Activated T-helper 17 cell treated with anti-CD3 and anti-CD28 coated beads, Interleukin-2, amount 50 U/mL, for 72 hours (primary cell): ENCODE data around the gene CRYGD. TPM values are rescaled to one million over a fixed set of nuclear protein-coding genes. Genes with fewer than 3 reads are reported as not detected.
"Not testable (repeated sequence)": the region's sequence is repeated elsewhere in the genome, so short reads cannot be mapped to it uniquely, and the experiment has no call there.

Source experiments
- ATAC-seq: fragments of 150-1000 bp; cut with Tn5 transposase; replicated peaks from 2 replicates; pipeline ENCODE4 v1.10.0; 2021; ENCODE audit warnings: mild to moderate bottlenecking, moderate library complexity
- H3K27ac Mint-ChIP-seq: one replicate; pipeline ENCODE4 v1.8.0; 2022; ENCODE audit warnings: mixed read lengths
- H3K27me3 Mint-ChIP-seq: one replicate; pipeline ENCODE4 v1.8.0; 2022; ENCODE audit warnings: mixed read lengths
- H3K36me3 Mint-ChIP-seq: one replicate; pipeline ENCODE4 v1.8.0; 2022; ENCODE audit warnings: low read depth, mild to moderate bottlenecking, mixed read lengths
- H3K4me1 Mint-ChIP-seq: one replicate; pipeline ENCODE4 v1.8.0; 2022; ENCODE audit warnings: mixed read lengths
- H3K4me3 Mint-ChIP-seq: one replicate; pipeline ENCODE4 v1.8.0; 2022; ENCODE audit warnings: mild to moderate bottlenecking, mixed read lengths
- H3K9me3 Mint-ChIP-seq: one replicate; pipeline ENCODE4 v1.8.0; 2022; ENCODE audit warnings: mixed read lengths
- total RNA-seq, 2 donors: library from RNA; stranded (reverse); gene quantifications; one replicate each; pipeline ENCODE4 v1.2.3, GENCODE V29; 2022

The CRYGD gene
- total RNA-seq, 2 donors from 2014 or later: not detected

- Mint-ChIP-seq H3K4me1 (no peaks in the 10 kb centered on the region), H3K27ac (no peak overlapping the region), H3K36me3 (no peaks in the 10 kb centered on the region), H3K9me3 (peaks cover 3% of the 10 kb centered on the region), H3K4me3 (no peak overlapping the region), H3K27me3 (no peaks in the 10 kb centered on the region)
- no peak for ATAC-seq
Observed at GRCh38 chr2:208139447-208139846, 15.1 kb upstream of the CRYGD start.

DNA sequence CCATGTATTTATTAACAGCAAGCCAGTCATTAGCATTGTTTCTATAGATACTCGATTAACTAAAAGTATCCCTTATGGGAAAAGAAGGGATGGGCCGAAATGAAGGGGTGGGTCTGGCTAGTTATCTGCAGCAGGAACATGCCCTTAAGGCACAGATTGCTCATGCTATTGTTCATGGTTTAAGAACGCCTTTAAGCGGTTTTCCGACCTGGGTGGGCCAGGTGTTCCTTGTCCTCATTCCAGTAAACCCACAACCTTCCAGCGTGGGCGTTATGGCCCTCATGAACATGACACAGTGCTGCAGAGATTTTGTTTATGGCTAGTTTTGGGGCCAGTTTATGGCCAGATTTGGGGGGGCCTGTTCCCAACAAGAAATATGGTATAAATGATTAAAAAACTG, 14.0 kb upstream of the CRYGD start:
- not testable (repeated sequence) for H3K36me3 Mint-ChIP-seq

GRCh38 chr2:208136716-208137094, 12.4 kb upstream of the CRYGD start:
- peaks cover 5% of the 10 kb centered on the region for H3K27me3 Mint-ChIP-seq
- H3K27ac Mint-ChIP-seq: no peak overlapping the region
- ATAC-seq: no peak
- H3K4me3 Mint-ChIP-seq: no peak overlapping the region
- H3K4me1 Mint-ChIP-seq: no peaks in the 10 kb centered on the region
- no peaks in the 10 kb centered on the region for H3K36me3 Mint-ChIP-seq
- peaks cover 3% of the 10 kb centered on the region for H3K9me3 Mint-ChIP-seq

More for the DNA sequence above, 14.0 kb upstream of the CRYGD start:
- H3K9me3 Mint-ChIP-seq, H3K4me1 Mint-ChIP-seq, H3K4me3 Mint-ChIP-seq, H3K27ac Mint-ChIP-seq, ATAC-seq, H3K27me3 Mint-ChIP-seq: not testable (repeated sequence)

DNA sequence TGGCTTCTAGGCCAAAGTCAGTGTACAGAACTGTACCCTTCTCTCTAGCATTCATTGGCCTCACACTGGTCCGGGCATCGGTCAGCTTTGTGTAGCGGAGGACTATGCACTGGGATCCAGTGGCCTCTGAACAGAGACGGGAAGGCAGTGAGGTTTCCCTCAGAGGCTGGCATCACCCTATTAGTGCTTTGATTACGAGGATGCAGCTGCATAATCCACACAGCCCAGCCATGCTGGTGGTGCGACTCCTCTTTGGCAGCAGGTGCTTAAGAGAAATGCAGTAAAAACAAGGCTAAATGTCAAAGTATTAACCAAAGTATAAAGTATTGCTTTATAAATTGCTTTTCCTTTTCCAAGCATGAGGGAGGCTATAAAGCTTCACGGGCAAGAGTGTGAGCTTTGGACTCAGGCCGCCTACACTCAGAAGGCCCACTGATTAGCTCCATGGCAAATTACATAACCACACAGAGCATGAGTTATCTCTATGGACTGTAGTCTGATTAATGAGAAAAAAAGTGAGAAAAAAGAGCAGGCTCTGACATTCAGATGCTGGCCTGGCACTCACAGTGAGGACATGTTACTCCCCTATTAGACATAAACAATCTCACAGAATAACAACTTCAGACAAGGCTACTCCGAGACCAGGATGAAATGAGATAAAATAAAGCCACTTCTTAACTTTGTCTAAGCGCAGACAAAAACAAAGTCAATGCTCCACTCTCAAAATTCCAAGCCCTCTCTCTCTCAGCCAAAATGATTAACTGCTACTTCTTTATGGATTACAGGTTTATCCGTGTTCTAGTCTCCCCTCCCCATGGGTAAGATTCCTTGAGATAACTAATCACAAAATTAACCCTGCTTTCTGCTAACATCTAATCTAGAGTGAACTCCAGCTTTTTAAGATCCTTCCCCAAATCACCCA, 11.7 kb upstream of the CRYGD start:
- no peak for ATAC-seq
- Mint-ChIP-seq H3K36me3 (no peaks in the 10 kb centered on the region), H3K27me3 (peaks cover 5% of the 10 kb centered on the region), H3K9me3 (peaks cover 3% of the 10 kb centered on the region), H3K4me3 (no peak overlapping the region), H3K27ac (no peak overlapping the region), H3K4me1 (no peaks in the 10 kb centered on the region)

- H3K27me3 Mint-ChIP-seq: peaks cover 5% of the 10 kb centered on the region
- H3K4me1 Mint-ChIP-seq: no peaks in the 10 kb centered on the region
- no peaks in the 10 kb centered on the region for H3K36me3 Mint-ChIP-seq
- H3K4me3 Mint-ChIP-seq: no peak overlapping the region
- peaks cover 3% of the 10 kb centered on the region for H3K9me3 Mint-ChIP-seq
- H3K27ac Mint-ChIP-seq: no peak overlapping the region
- peak; percentile 26 for ATAC-seq
Observed at GRCh38 chr2:208134928-208135586, 10.7 kb upstream of the CRYGD start.

DNA sequence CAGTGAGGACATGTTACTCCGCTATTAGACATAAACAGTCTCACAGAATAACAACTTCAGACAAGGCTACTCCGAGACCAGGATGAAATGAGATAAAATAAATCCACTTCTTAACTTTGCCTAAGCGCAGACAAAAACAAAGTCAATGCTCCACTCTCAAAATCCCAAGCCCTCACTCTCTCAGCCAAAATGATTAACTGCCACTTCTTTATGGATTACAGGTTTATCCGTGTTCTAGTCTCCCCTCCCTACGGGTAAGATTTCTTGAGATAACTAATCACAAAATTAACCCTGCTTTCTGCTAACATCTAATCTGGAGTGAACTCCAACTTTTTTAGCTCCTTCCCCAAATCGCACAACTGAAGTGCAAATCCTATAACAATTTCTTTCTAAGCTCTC, 6.4 kb upstream of the CRYGD start:
- Mint-ChIP-seq H3K4me3 (no peak overlapping the region), H3K27ac (no peak overlapping the region), H3K27me3 (peaks cover 9% of the 10 kb centered on the region), H3K4me1 (no peaks in the 10 kb centered on the region), H3K9me3 (no peaks in the 10 kb centered on the region), H3K36me3 (no peaks in the 10 kb centered on the region)
- no peak for ATAC-seq

GRCh38 chr2:208129744-208130711, 5.7 kb upstream of the CRYGD start, which contains the start of gene CRYGC:
Gene CRYGC, minus strand, starts transcription at chr2:208129828. Its CDS starts 36 bp downstream, at chr2:208129792.
- Mint-ChIP-seq H3K27ac (no peak within 1 kb of the TSS), H3K27me3 (peaks cover 16% of the 10 kb centered on the region)

DNA sequence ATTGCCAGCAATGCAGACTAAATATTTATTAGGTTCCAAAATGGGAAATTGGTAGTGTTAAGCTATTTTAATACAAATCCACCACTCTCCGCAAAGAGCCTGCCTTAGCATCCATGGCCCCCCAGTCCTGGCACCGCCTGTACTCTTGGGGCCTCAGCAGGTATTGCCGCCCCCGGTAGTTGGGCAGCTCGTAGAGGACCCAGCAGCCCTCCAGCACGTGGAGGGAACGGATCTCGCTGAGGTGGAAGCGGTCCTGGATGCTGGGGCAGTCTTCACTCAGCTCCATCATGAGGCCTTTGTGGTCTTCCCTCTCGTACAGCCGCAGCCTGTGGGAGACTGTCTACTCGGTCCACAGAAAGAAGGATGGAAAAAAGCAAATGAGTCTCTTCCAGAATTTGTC, 3.8 kb upstream of the CRYGD start:
- H3K4me1 Mint-ChIP-seq: no peaks in the 10 kb centered on the region
- H3K4me3 Mint-ChIP-seq: no peak overlapping the region
- no peak for ATAC-seq
- H3K9me3 Mint-ChIP-seq: no peaks in the 10 kb centered on the region
- H3K27ac Mint-ChIP-seq: no peak overlapping the region
- H3K27me3 Mint-ChIP-seq: peaks cover 29% of the 10 kb centered on the region
- H3K36me3 Mint-ChIP-seq: no peaks in the 10 kb centered on the region

More at GRCh38 chr2:208129744-208130711, 5.7 kb upstream of the CRYGD start, which contains the start of gene CRYGC:
- H3K4me3 Mint-ChIP-seq: no peak within 1 kb of the TSS
- no peaks in the 10 kb centered on the region for H3K36me3 Mint-ChIP-seq
- no peaks in the 10 kb centered on the region for H3K4me1 Mint-ChIP-seq
- no peaks in the 10 kb centered on the region for H3K9me3 Mint-ChIP-seq
- ATAC-seq: no peak

DNA sequence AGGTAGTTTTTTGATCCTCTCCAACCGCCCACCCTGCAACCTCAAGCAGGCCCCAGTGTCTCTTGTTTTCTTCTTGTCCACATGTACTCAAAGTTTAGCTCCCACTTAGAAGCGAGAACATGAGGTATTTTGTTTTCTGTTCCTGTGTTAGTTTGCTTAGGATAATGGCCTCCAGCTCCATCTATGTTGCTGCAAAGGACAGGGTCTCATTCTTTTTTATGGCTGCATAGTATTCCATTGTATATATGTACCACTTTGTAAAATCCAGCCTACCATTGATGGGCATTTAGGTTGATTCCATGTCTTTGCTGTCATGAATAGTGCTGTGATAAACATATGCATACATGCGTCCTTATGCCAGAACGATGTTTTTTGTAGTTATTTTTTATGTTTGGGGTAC, 2.8 kb upstream of the CRYGD start:
- H3K36me3 Mint-ChIP-seq: no peaks in the 10 kb centered on the region
- H3K4me1 Mint-ChIP-seq: no peaks in the 10 kb centered on the region
- H3K27ac Mint-ChIP-seq: no peak overlapping the region
- H3K27me3 Mint-ChIP-seq: peaks cover 26% of the 10 kb centered on the region
- no peaks in the 10 kb centered on the region for H3K9me3 Mint-ChIP-seq
- ATAC-seq: no peak
- H3K4me3 Mint-ChIP-seq: no peak overlapping the region

DNA sequence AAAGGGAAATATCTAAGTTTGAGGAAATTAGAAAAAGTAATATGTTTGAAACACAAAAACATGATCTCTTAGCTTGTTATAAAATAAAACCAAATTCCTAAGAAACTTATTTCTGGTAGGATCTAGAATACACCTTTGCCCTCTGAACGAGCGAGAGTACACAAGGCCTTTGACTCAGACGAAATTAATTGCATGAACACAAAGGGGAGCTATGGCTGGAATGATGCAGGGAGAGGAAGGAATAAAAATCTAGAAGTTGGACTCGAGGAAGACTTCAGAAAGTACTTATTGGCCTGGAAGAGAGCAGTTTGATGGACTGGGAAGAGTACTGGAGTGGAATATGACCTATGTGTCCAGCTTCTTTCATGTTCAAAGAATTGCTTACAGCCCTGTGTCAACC, 927 bp upstream of the CRYGD start:
- Mint-ChIP-seq H3K27ac (no peak overlapping the region), H3K36me3 (no peaks in the 10 kb centered on the region), H3K27me3 (peaks cover 26% of the 10 kb centered on the region), H3K4me1 (no peaks in the 10 kb centered on the region), H3K9me3 (no peaks in the 10 kb centered on the region), H3K4me3 (no peak overlapping the region)
- no peak for ATAC-seq

- Mint-ChIP-seq H3K9me3 (no peaks in the 10 kb centered on the region), H3K27me3 (peaks cover 26% of the 10 kb centered on the region), H3K4me3 (no peak overlapping the region), H3K36me3 (no peaks in the 10 kb centered on the region), H3K4me1 (no peaks in the 10 kb centered on the region), H3K27ac (no peak overlapping the region)
- no peak for ATAC-seq
Observed at GRCh38 chr2:208122248-208122647, 2.1 kb downstream of the CRYGD start.

DNA sequence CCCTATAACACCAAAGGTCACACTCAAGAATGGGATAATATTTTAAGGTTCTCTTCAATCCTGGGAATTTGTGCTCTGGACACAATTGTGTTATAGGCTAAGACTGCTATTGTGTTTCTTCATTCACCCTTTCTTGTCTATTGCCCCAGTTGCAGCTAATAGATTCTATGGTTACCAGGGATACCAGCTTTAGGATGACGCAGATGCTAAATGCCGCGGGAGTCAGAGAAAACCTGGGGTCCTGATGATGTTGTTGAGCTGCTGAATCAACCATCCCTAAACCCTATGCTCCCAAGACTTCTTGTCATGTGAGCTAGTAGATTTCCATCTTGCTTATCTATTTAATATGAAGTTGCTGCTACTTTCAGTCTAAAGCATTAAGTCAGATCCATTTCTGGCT, 5.4 kb downstream of the CRYGD start:
- Mint-ChIP-seq H3K9me3 (no peaks in the 10 kb centered on the region), H3K4me3 (no peak overlapping the region), H3K4me1 (no peaks in the 10 kb centered on the region), H3K36me3 (no peaks in the 10 kb centered on the region), H3K27ac (no peak overlapping the region), H3K27me3 (peaks cover 6% of the 10 kb centered on the region)
- ATAC-seq: no peak

GRCh38 chr2:208117390-208117789, 6.9 kb downstream of the CRYGD start:
- H3K4me1 Mint-ChIP-seq, H3K4me3 Mint-ChIP-seq, H3K27me3 Mint-ChIP-seq, H3K36me3 Mint-ChIP-seq, H3K27ac Mint-ChIP-seq, ATAC-seq, H3K9me3 Mint-ChIP-seq: not testable (repeated sequence)

GRCh38 chr2:208112969-208113368, 11.4 kb downstream of the CRYGD start:
- H3K4me1 Mint-ChIP-seq: no peaks in the 10 kb centered on the region
- no peak overlapping the region for H3K4me3 Mint-ChIP-seq
- H3K27me3 Mint-ChIP-seq: peaks cover 3% of the 10 kb centered on the region
- H3K36me3 Mint-ChIP-seq: no peaks in the 10 kb centered on the region
- no peaks in the 10 kb centered on the region for H3K9me3 Mint-ChIP-seq
- ATAC-seq: no peak
- no peak overlapping the region for H3K27ac Mint-ChIP-seq
